Esophagus muscularis mucosa (tissue), 4 donors: ENCODE measurements around the gene ZBTB11. TPM values are rescaled to one million over a fixed set of nuclear protein-coding genes. Genes with fewer than 3 reads are reported as not detected.

ENCODE experiments used
- DNase-seq: peaks from one replicate; pipeline ENCODE4 v3.0.0-alpha.2; 2017; ENCODE audit errors: extremely low spot score
- H3K27ac ChIP-seq, 4 donors: fragments of 200-600 bp; sonication (generic); replicated peaks in 1 of 4; 1 replicate in 3 of 4; 2 replicates in 1 of 4; pipeline ENCODE4 v1.5.1; 2016 to 2019; ENCODE audit warnings: mild to moderate bottlenecking in 1 of 4
- H3K27me3 ChIP-seq, 4 donors: fragments of 200-600 bp; sonication (generic); one replicate each; pipeline versions ENCODE4 v1.5.1 to v1.6.0; 2016 to 2019
- H3K36me3 ChIP-seq, 4 donors: fragments of 200-600 bp; sonication (generic); one replicate each; pipeline ENCODE4 v1.5.1; 2016 to 2019
- H3K4me1 ChIP-seq, 4 donors: fragments of 200-600 bp; sonication (generic); one replicate each; pipeline ENCODE4 v1.5.1; 2016 to 2019
- H3K4me3 ChIP-seq, 4 donors: fragments of 200-600 bp; sonication (generic); 1 replicate in 2 of 4; 2 replicates in 2 of 4; pipeline ENCODE4 v1.5.1; 2016 to 2019; ENCODE audit warnings: mild to moderate bottlenecking in 4 of 4, moderate library complexity in 1 of 4
- H3K9me3 ChIP-seq, 4 donors: fragments of 200-600 bp; sonication (generic); 1 replicate in 3 of 4; 2 replicates in 1 of 4; pipeline ENCODE4 v1.5.1; 2016 to 2019
- CTCF ChIP-seq, 3 experiments: fragments of 200-600 bp in 2 of 3; fragments of 450-650 bp in 1 of 3; sonication (generic) in 2 of 3; IDR thresholded peaks; one replicate each; pipeline ENCODE4 v1.5.1; 2017 to 2019; ENCODE audit warnings: antibody characterized with exemption in 3 of 3, mild to moderate bottlenecking in 2 of 3, moderate library complexity in 1 of 3
- EP300 ChIP-seq: sonication (generic); formaldehyde crosslinking; IDR thresholded peaks from one replicate; pipeline ENCODE4 v1.6.1; 2017; ENCODE audit warnings: antibody characterized with exemption
- POLR2A ChIP-seq: fragments of 450-650 bp; IDR thresholded peaks from one replicate; pipeline ENCODE4 v1.6.1; 2017; ENCODE audit warnings: antibody characterized with exemption, moderate library complexity, mild to moderate bottlenecking, low read depth
- POLR2AphosphoS5 ChIP-seq, 2 donors: sonication (generic); formaldehyde crosslinking; IDR thresholded peaks; one replicate each; pipeline ENCODE4 v1.6.1; 2017; ENCODE audit warnings: antibody characterized with exemption in 2 of 2
- WGBS: methylation state at CpG from one replicate; pipeline ENCODE4 v1.1.5; 2018; 5-methylcytosine and 5-hydroxymethylcytosine counted together
- intact Hi-C: fragments of 100-400 bp; cut with DNase I; formaldehyde crosslinking; loops from one replicate; pipeline ENCODE4 v1.15.1; 2023
- total RNA-seq, 4 donors: library from RNA; depleted of rRNA; stranded (reverse); fragments of >200 nt; gene quantifications; one replicate each; pipeline versions ENCODE4 v1.1.0 to v1.2.1, GENCODE V29; 2016

The ZBTB11 gene
- total RNA-seq, 4 donors from 2014 or later = 15.3 to 20.8 (median 16.9) TPM

DNA sequence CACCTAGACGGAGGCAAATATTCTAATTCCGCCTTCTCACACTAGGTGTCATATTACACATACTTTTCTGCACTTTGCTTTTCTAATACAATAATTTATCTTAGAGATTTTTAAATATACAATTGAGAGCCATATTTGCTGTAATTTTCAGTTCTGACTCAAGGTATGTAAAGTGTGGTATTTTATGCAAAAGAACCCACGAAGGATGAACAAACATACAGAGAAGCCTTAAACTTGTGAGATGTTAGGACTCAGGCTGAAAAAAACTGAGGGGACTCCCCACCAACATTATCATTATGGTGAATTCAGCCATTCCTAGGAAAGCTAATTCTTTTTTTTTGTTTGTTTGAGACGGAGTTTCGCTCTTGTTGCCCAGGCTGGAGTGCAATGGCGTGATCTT, 9.6 kb downstream of the ZBTB11 start:
- Histone ChIP-seq H3K27me3 (no peaks in the 10 kb centered on the region), H3K4me1 (peaks cover 0 to under 1% (median 0%) of the 10 kb centered on the region in 4 donors), H3K4me3 (no peak overlapping the region), H3K27ac (no peak overlapping the region), H3K9me3 (no peaks in the 10 kb centered on the region), H3K36me3 (peaks cover 25 to 91% (median 67%) of the 10 kb centered on the region in 4 donors)
- 96% methylated on average over 6 of the region's 6 CpGs for WGBS
- DNase-seq = no peak
- intact Hi-C loops = no loop called here
- TF ChIP-seq POLR2AphosphoS5 (IDR thresholded peaks at IDR 0.05) (no peak), CTCF (IDR thresholded peaks at IDR 0.05) (no peak), POLR2A (no peak), EP300 (no peak)

GRCh38 chr3:101665851-101666250, 11.1 kb downstream of the ZBTB11 start:
- intact Hi-C loops = no loop called here
- H3K27me3 ChIP-seq = no peaks in the 10 kb centered on the region
- TF ChIP-seq CTCF (IDR thresholded peaks at IDR 0.05) (no peak), POLR2AphosphoS5 (IDR thresholded peaks at IDR 0.05) (no peak), EP300 (no peak), POLR2A (no peak)
- DNase-seq = no peak
- no peak overlapping the region for H3K4me3 ChIP-seq
- H3K27ac ChIP-seq = no peak overlapping the region
- peaks cover 35 to 96% (median 72%) of the 10 kb centered on the region in 4 donors for H3K36me3 ChIP-seq
- H3K9me3 ChIP-seq = no peaks in the 10 kb centered on the region
- H3K4me1 ChIP-seq = no peaks in the 10 kb centered on the region

DNA sequence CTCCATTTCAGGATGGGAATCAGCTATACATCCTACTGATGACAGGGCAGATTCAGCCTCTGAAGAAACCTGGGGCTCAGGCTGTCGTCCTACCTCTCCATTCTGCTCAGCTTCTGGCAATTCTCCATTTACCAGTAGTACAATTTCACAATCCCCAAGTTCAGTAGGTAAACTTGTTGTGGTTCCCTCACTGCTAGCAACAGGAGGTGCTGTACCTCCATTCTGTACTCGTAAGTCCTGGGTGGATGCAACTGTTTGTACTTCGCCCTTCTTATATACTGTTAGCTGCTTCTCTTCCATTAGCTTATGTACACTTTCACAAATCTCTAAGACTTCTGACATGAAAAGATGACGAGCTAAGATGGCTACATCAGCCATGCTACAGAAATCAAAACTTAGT, 11.6 kb downstream of the ZBTB11 start:
- TF ChIP-seq POLR2AphosphoS5 (IDR thresholded peaks at IDR 0.05) = no peak
- TF ChIP-seq POLR2A = no peak
- TF ChIP-seq EP300 = no peak
- no peak for TF ChIP-seq CTCF (IDR thresholded peaks at IDR 0.05)
- DNase-seq = no peak
- intact Hi-C loops = no loop called here
- Histone ChIP-seq H3K27ac (no peak overlapping the region), H3K4me1 (no peaks in the 10 kb centered on the region), H3K36me3 (peaks cover 36 to 97% (median 74%) of the 10 kb centered on the region in 4 donors), H3K4me3 (no peak overlapping the region), H3K9me3 (no peaks in the 10 kb centered on the region), H3K27me3 (no peaks in the 10 kb centered on the region)
- WGBS = 94% methylated on average over 4 of the region's 4 CpGs

DNA sequence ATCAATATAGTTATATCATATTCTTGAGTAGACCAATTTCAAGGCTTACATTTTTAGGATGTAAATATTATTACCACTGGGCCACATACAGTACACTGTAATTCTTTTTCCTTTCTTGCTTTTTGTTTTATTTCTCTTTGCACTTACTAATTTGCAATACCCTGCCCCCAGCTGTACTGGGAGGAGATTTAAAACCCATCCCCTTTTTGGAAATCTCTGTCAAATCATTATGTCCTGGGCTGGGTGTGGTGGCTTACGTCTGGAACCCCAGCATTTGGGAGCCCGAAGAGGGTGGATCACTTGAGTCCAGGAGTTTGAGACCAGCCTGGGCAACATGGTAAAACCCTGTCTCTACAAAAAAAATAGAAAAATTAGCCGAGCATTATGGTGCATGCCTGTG, 16.2 kb downstream of the ZBTB11 start:
- Histone ChIP-seq H3K27me3 (no peaks in the 10 kb centered on the region), H3K4me3 (no peak overlapping the region), H3K4me1 (no peaks in the 10 kb centered on the region), H3K36me3 (peaks cover 71 to 100% (median 85%) of the 10 kb centered on the region in 4 donors), H3K27ac (no peak overlapping the region), H3K9me3 (no peaks in the 10 kb centered on the region)
- 92% methylated on average over 3 of the region's 3 CpGs for WGBS
- intact Hi-C loops = no loop called here
- TF ChIP-seq CTCF (IDR thresholded peaks at IDR 0.05) (no peak), POLR2A (no peak), POLR2AphosphoS5 (IDR thresholded peaks at IDR 0.05) (no peak), EP300 (no peak)
- no peak for DNase-seq

GRCh38 chr3:101656651-101657050, 20.3 kb downstream of the ZBTB11 start:
- intact Hi-C loops = no loop called here
- WGBS = 96% methylated on average over 6 of the region's 6 CpGs
- no peaks in the 10 kb centered on the region for H3K9me3 ChIP-seq
- no peak for DNase-seq
- TF ChIP-seq POLR2A (no peak), EP300 (no peak), CTCF (IDR thresholded peaks at IDR 0.05) (no peak), POLR2AphosphoS5 (IDR thresholded peaks at IDR 0.05) (no peak)
- H3K4me3 ChIP-seq = no peak overlapping the region
- no peaks in the 10 kb centered on the region for H3K4me1 ChIP-seq
- H3K27me3 ChIP-seq = no peaks in the 10 kb centered on the region
- H3K27ac ChIP-seq = no peak overlapping the region
- peaks cover 77 to 100% (median 92%) of the 10 kb centered on the region in 4 donors for H3K36me3 ChIP-seq
